Measurements from ENCODE around the gene TCAIM.

DNA sequence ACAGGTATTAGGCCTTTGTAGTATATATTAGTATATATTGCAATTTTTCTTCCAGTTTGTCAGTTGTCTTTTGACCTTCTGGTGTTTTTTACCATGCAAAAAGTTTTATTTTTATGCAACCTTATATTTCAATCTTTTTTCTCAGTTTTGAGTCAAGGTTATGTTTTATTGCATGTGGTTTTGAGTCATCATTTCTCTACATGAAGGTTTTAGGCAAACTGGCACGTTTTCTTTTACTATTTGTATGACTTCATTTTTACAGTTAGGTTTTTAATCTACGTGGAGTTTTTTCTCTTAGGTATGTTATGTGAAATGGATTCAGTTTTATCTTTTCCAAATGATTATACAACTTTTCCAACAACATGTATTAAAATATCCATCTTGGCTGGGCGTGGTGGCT lies 36.8 kb upstream of the TCAIM start:
- TF ChIP-seq CTCF (IDR thresholded peaks at IDR 0.05; ENCODE audit: borderline replicate concordance, extremely low read depth, low read length, poor library complexity, severe bottlenecking) = no peak
- no peak for TF ChIP-seq EZH2 (IDR thresholded peaks at IDR 0.05; ENCODE audit: borderline replicate concordance, low read depth, low read length, severe bottlenecking)
